Gastrocnemius medialis (tissue), 4 donors: ENCODE measurements around the gene PPY. TPM values are rescaled to one million over a fixed set of nuclear protein-coding genes. Genes with fewer than 3 reads are reported as not detected.
A peak's percentile ranks its signal among the peaks of the same experiment; 100 is the strongest.

Experiments used
- ATAC-seq, 2 donors: fragments of 150-250 bp; one replicate each; pipeline ENCODE4 v1.9.1; 2016
- DNase-seq, 2 donors: peaks; one replicate each; pipeline ENCODE4 v3.0.0-alpha.2; 2019
- H3K27ac ChIP-seq, 4 donors: fragments of 200-600 bp; sonication (generic); 1 replicate in 1 of 4; 2 replicates in 3 of 4; pipeline ENCODE4 v1.5.1; 2016 to 2018; ENCODE audit warnings: mild to moderate bottlenecking in 2 of 4, moderate library complexity in 1 of 4
- H3K27me3 ChIP-seq, 3 donors: fragments of 200-600 bp; sonication (generic) in 2 of 3; 1 replicate in 1 of 3; 2 replicates in 2 of 3; pipeline versions ENCODE4 v1.5.1 to v1.6.0; 2016 to 2019; ENCODE audit warnings: mild to moderate bottlenecking in 1 of 3, moderate library complexity in 1 of 3
- H3K36me3 ChIP-seq, 2 donors: fragments of 200-600 bp; sonication (generic) in 1 of 2; one replicate each; pipeline ENCODE4 v1.5.1; 2017 to 2018
- H3K4me1 ChIP-seq, 2 donors: fragments of 200-600 bp; sonication (generic) in 1 of 2; one replicate each; pipeline ENCODE4 v1.5.1; 2016 to 2017; ENCODE audit warnings: mild to moderate bottlenecking in 2 of 2
- H3K4me3 ChIP-seq, 4 donors: fragments of 200-600 bp; sonication (generic) in 3 of 4; 1 replicate in 1 of 4; 2 replicates in 3 of 4; pipeline ENCODE4 v1.5.1; 2016 to 2019; ENCODE audit warnings: mild to moderate bottlenecking in 2 of 4
- H3K9me3 ChIP-seq, 3 donors: fragments of 200-600 bp; sonication (generic) in 2 of 3; 1 replicate in 1 of 3; 2 replicates in 2 of 3; pipeline ENCODE4 v1.5.1; 2016 to 2019
- POLR2A ChIP-seq, 2 donors: fragments of 450-650 bp; IDR thresholded peaks; one replicate each; pipeline ENCODE4 v1.6.1; 2017; ENCODE audit warnings: antibody characterized with exemption in 2 of 2, mild to moderate bottlenecking in 2 of 2, moderate library complexity in 2 of 2
- in situ Hi-C, 4 donors: fragments of 200-750 bp; cut with MboI; loops; one replicate each; pipeline versions ENCODE4 v1.15.0 to v1.8.0; 2017; ENCODE audit warnings: low sequenced_read_pairs in 4 of 4
- intact Hi-C: fragments of 100-400 bp; cut with DNase I; formaldehyde crosslinking; loops from one replicate; pipeline ENCODE4 v1.15.1; 2023; ENCODE audit warnings: low total_unique reads
- total RNA-seq, 4 donors: library from RNA; depleted of rRNA; stranded (reverse); fragments of >200 nt; gene quantifications; one replicate each; pipeline versions ENCODE4 v1.1.0 to v1.2.3, GENCODE V29; 2016
- TF ChIP-seq, protein P1 (sequence below), 5 experiments: fragments of 450-650 bp in 3 of 5; fragments of 200-600 bp in 2 of 5; sonication (generic) in 2 of 5; IDR thresholded peaks in 4 of 5; conservative IDR thresholded peaks in 1 of 5; 1 replicate in 4 of 5; 2 replicates in 1 of 5; pipeline ENCODE4 v1.5.1; 2016 to 2019; ENCODE audit warnings: antibody characterized with exemption in 5 of 5, mild to moderate bottlenecking in 3 of 5, moderate library complexity in 3 of 5

The PPY gene
- total RNA-seq, 4 donors from 2014 or later: not detected

DNA sequence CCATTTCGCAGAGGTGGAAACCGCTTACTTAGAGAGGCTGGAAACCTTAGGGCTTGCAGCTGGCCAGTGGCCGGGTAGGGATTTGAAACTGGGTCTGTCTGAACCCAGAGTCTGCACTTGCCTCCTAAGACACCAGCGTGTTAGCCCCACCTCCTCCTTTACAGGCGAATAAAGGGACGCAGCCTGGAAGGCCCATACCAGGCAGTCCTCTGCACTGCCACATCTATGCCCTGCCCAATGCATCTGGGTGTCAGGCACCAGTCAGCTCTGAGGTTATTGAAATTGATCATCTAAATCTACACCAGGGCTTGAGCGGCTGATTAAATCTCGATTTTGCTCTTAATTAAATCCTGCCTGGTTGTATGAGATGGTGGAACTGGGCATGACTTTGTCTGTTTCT, 42.2 kb upstream of the PPY start:
- Histone ChIP-seq H3K9me3 (no peaks in the 10 kb centered on the region), H3K4me1 (peaks cover 15 to 20% of the 10 kb centered on the region in 2 donors), H3K27ac (no peak overlapping the region), H3K4me3 (peak overlapping the region in 3 of 4 donors; percentile 44 to 63 (median 51)), H3K27me3 (peaks cover 12 to 36% (median 14%) of the 10 kb centered on the region in 3 donors), H3K36me3 (no peaks in the 10 kb centered on the region)
- intact Hi-C loops: no loop called here
- no peak for TF ChIP-seq POLR2A (IDR thresholded peaks at IDR 0.05)
- TF ChIP-seq, protein P1, sequence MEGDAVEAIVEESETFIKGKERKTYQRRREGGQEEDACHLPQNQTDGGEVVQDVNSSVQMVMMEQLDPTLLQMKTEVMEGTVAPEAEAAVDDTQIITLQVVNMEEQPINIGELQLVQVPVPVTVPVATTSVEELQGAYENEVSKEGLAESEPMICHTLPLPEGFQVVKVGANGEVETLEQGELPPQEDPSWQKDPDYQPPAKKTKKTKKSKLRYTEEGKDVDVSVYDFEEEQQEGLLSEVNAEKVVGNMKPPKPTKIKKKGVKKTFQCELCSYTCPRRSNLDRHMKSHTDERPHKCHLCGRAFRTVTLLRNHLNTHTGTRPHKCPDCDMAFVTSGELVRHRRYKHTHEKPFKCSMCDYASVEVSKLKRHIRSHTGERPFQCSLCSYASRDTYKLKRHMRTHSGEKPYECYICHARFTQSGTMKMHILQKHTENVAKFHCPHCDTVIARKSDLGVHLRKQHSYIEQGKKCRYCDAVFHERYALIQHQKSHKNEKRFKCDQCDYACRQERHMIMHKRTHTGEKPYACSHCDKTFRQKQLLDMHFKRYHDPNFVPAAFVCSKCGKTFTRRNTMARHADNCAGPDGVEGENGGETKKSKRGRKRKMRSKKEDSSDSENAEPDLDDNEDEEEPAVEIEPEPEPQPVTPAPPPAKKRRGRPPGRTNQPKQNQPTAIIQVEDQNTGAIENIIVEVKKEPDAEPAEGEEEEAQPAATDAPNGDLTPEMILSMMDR (IDR thresholded peaks at IDR 0.05 in 4 of 5, conservative IDR thresholded peaks at IDR 0.05 in 1 of 5): no peak
- ATAC-seq: no peak
- in situ Hi-C loops: no loop called here
- no peak for DNase-seq

DNA sequence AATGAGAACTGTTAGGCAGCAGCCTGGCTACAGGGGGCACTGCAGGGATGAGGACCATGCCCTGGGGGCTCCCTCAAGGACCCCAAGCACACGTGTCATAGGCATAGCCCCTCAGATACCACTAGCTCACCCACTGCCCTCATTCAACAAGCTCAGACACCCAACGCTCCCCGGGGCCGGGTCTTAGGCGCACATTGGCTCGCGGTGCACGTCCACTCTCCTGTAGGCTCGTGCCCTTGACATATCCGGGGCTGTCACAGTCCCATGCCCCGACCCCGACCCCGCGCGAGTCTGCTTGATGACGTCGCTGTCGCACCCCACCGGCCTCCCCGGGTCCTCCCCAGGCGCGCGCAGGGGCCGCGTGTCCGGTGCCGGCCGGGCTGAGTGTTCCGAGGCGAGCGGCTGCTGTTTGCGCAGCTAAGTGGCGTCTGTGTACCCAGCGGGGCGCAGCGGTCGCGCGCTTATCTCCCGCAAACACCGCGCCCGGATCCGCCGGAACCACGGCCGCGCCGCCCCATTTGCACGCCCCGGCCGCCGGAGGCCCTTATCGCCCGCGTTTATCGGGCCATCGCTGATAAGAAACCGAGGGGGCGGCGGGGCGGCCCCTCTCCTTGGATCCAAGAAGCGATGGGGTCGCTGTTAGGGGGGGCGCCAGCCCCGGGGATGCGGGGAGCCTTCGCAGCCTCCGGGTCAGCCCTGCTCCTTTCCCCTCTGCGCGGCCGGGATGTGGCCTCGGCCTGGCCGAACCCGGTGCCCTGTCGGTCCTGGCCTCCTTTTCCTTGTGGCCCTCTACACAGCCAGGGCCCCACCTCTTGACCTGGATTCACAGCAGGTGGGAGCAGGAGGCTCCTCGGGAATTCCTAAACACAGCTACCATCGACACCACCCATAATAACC, 41.5 kb upstream of the PPY start:
- H3K9me3 ChIP-seq: no peaks in the 10 kb centered on the region
- no peak overlapping the region for H3K27ac ChIP-seq
- no peak for ATAC-seq
- H3K4me1 ChIP-seq: peaks cover 15 to 20% of the 10 kb centered on the region in 2 donors
- intact Hi-C loops: no loop called here
- TF ChIP-seq, protein P1 (IDR thresholded peaks at IDR 0.05 in 4 of 5, conservative IDR thresholded peaks at IDR 0.05 in 1 of 5): peak in 1 of 5 experiments; percentile 11
- TF ChIP-seq POLR2A (IDR thresholded peaks at IDR 0.05): no peak
- no peaks in the 10 kb centered on the region for H3K36me3 ChIP-seq
- in situ Hi-C loops: no loop called here
- peak overlapping the region; percentile 44 to 63 (median 52) for H3K4me3 ChIP-seq
- DNase-seq: no peak
- H3K27me3 ChIP-seq: peaks cover 12 to 37% (median 14%) of the 10 kb centered on the region in 3 donors

DNA sequence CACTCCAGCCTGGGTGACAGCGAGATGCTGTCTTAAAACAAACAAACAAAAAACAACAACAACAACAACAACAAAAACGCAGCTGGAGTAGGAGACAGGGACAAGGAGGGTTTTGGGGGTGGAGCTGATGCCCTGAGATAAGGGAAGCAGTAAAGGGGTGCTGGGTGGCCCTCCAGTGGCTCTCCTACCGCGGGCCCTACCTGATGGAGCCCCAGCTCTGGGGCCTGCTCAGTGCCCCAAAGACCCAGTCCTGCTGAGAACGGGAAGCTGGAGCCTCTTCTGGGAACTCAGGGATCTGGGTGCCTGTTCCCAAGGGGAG, 40.9 kb upstream of the PPY start:
- no peaks in the 10 kb centered on the region for H3K36me3 ChIP-seq
- no peaks in the 10 kb centered on the region for H3K9me3 ChIP-seq
- intact Hi-C loops: no loop called here
- H3K4me3 ChIP-seq: peak overlapping the region in 2 of 4 donors; percentile 51 to 63
- peaks cover 14 to 40% (median 17%) of the 10 kb centered on the region in 3 donors for H3K27me3 ChIP-seq
- H3K4me1 ChIP-seq: peaks cover 15 to 20% of the 10 kb centered on the region in 2 donors
- in situ Hi-C loops: no loop called here
- DNase-seq: no peak
- no peak for ATAC-seq
- TF ChIP-seq, protein P1 (IDR thresholded peaks at IDR 0.05 in 4 of 5, conservative IDR thresholded peaks at IDR 0.05 in 1 of 5): no peak
- TF ChIP-seq POLR2A (IDR thresholded peaks at IDR 0.05): no peak
- no peak overlapping the region for H3K27ac ChIP-seq

DNA sequence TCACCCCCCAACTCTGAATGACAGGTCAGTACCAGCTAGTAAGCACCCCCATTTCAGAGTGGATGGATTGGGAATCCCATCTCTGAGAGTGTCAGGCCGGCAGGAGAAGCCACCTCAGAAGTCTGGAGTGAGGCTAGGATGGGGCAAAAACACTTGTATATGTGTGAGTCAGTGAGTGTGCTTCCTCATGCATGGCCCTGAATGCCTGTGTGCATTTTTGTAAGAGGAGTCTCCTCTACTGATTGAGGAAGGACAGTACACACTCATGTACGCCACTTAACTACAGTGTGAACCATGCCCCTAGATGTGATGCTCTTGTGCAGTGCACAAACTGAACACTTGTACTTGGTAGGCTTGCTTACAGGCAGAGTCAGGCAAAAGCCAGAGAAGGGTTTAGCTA, 39.9 kb upstream of the PPY start:
- ATAC-seq: no peak
- in situ Hi-C loops: no loop called here
- no peak overlapping the region for H3K27ac ChIP-seq
- DNase-seq: no peak
- H3K27me3 ChIP-seq: peaks cover 14 to 40% (median 19%) of the 10 kb centered on the region in 3 donors
- TF ChIP-seq, protein P1 (IDR thresholded peaks at IDR 0.05 in 4 of 5, conservative IDR thresholded peaks at IDR 0.05 in 1 of 5): no peak
- no peak for TF ChIP-seq POLR2A (IDR thresholded peaks at IDR 0.05)
- no peak overlapping the region for H3K4me3 ChIP-seq
- H3K36me3 ChIP-seq: no peaks in the 10 kb centered on the region
- intact Hi-C loops: no loop called here
- no peaks in the 10 kb centered on the region for H3K9me3 ChIP-seq
- peaks cover 12 to 15% of the 10 kb centered on the region in 2 donors for H3K4me1 ChIP-seq
